Liver (tissue), 3 donors: Measurements from ENCODE around the gene CFAP100.

Experiments used
- EGR1 ChIP-seq, 2 donors: IDR thresholded peaks; 2 replicates each; pipeline ENCODE4 v1.6.1; 2016 to 2018; ENCODE audit warnings: antibody characterized with exemption in 2 of 2, low read depth in 2 of 2
- FOXA1 ChIP-seq: IDR thresholded peaks from 2 replicates; pipeline ENCODE4 v1.6.1; 2016; ENCODE audit warnings: antibody characterized with exemption
- GABPA ChIP-seq, 2 donors: IDR thresholded peaks in 1 of 2; conservative IDR thresholded peaks in 1 of 2; 2 replicates each; pipeline ENCODE4 v1.6.1; 2016; ENCODE audit warnings: antibody characterized with exemption in 2 of 2, mild to moderate bottlenecking in 1 of 2, moderate library complexity in 1 of 2
- HNF4G ChIP-seq: IDR thresholded peaks from 2 replicates; pipeline ENCODE4 v1.6.1; 2016; ENCODE audit warnings: antibody characterized with exemption
- SP1 ChIP-seq: IDR thresholded peaks from 2 replicates; pipeline ENCODE4 v1.6.1; 2018; ENCODE audit warnings: antibody characterized with exemption, mild to moderate bottlenecking
- TAF1 ChIP-seq: conservative IDR thresholded peaks from 2 replicates; pipeline ENCODE4 v1.6.1; 2016; ENCODE audit warnings: antibody characterized with exemption, mild to moderate bottlenecking
- TF ChIP-seq, protein P1 (sequence below): fragments of 150-350 bp; IDR thresholded peaks from 2 replicates; pipeline ENCODE4 v1.5.1; 2017; ENCODE audit warnings: improper control_type of control experiment, low read depth, low read length; ENCODE audit not compliant: missing input control
- TF ChIP-seq, protein P2 (sequence below): IDR thresholded peaks from 2 replicates; pipeline ENCODE4 v1.6.1; 2016; ENCODE audit warnings: antibody characterized with exemption
- TF ChIP-seq, protein P3 (sequence below): IDR thresholded peaks from 2 replicates; pipeline ENCODE4 v1.6.1; 2016; ENCODE audit warnings: antibody characterized with exemption, mild to moderate bottlenecking
- donor health status: healthy.
- donor health status: healthy.

DNA sequence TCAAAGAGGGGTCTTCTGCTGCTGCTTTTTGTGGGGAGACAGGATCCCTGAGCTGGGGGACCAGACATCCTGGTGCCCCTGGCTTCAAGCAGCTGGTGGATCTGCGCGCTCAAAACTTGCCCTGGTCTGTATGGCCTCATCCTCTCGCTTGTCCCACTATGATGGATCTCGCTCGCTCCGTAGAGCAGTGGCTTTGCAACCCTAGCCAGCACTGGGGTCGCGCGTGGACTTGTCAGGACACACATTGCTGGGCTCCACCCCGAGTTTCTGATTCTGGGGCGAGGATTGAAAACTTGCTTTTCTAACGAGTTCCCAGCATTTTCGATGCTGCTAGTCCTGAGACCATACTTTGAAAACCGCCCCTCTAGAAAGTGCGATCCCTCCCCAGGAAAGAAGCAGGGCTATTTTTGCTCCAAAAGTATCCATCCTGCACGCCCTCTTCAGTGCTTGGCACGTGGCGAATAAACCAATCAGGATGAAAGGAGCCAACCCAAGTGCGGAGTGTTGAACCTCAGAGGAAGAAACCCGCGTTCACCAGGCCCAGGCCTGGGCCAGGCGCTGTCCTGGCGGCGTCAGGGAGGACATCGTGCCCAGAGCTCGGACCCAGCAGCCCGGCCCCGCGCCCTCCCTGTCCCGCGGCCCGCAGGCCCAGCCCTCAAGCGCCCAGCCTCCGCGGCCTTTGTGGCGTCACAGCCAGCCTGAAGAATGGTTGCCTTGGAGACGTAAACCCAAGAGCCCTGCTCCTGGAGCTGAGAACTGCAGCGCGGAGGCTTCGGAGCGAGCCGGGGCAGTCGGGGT, at the start of gene CFAP100:
- TF ChIP-seq, protein P1, sequence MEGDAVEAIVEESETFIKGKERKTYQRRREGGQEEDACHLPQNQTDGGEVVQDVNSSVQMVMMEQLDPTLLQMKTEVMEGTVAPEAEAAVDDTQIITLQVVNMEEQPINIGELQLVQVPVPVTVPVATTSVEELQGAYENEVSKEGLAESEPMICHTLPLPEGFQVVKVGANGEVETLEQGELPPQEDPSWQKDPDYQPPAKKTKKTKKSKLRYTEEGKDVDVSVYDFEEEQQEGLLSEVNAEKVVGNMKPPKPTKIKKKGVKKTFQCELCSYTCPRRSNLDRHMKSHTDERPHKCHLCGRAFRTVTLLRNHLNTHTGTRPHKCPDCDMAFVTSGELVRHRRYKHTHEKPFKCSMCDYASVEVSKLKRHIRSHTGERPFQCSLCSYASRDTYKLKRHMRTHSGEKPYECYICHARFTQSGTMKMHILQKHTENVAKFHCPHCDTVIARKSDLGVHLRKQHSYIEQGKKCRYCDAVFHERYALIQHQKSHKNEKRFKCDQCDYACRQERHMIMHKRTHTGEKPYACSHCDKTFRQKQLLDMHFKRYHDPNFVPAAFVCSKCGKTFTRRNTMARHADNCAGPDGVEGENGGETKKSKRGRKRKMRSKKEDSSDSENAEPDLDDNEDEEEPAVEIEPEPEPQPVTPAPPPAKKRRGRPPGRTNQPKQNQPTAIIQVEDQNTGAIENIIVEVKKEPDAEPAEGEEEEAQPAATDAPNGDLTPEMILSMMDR: no peak
- TF ChIP-seq HNF4G: no peak
- no peak for TF ChIP-seq FOXA1
- no peak for TF ChIP-seq SP1
- TF ChIP-seq, protein P2, sequence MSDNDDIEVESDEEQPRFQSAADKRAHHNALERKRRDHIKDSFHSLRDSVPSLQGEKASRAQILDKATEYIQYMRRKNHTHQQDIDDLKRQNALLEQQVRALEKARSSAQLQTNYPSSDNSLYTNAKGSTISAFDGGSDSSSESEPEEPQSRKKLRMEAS: no peak
- TF ChIP-seq, protein P3, sequence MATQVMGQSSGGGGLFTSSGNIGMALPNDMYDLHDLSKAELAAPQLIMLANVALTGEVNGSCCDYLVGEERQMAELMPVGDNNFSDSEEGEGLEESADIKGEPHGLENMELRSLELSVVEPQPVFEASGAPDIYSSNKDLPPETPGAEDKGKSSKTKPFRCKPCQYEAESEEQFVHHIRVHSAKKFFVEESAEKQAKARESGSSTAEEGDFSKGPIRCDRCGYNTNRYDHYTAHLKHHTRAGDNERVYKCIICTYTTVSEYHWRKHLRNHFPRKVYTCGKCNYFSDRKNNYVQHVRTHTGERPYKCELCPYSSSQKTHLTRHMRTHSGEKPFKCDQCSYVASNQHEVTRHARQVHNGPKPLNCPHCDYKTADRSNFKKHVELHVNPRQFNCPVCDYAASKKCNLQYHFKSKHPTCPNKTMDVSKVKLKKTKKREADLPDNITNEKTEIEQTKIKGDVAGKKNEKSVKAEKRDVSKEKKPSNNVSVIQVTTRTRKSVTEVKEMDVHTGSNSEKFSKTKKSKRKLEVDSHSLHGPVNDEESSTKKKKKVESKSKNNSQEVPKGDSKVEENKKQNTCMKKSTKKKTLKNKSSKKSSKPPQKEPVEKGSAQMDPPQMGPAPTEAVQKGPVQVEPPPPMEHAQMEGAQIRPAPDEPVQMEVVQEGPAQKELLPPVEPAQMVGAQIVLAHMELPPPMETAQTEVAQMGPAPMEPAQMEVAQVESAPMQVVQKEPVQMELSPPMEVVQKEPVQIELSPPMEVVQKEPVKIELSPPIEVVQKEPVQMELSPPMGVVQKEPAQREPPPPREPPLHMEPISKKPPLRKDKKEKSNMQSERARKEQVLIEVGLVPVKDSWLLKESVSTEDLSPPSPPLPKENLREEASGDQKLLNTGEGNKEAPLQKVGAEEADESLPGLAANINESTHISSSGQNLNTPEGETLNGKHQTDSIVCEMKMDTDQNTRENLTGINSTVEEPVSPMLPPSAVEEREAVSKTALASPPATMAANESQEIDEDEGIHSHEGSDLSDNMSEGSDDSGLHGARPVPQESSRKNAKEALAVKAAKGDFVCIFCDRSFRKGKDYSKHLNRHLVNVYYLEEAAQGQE: no peak
- TF ChIP-seq TAF1: no peak
- no peak for TF ChIP-seq GABPA (IDR thresholded peaks at IDR 0.05 in 1 of 2, conservative IDR thresholded peaks at IDR 0.05 in 1 of 2)
- no peak for TF ChIP-seq EGR1 (IDR thresholded peaks at IDR 0.05; ENCODE audit: low read depth in 2 of 2)
